Measurements from ENCODE around the gene KCNQ1.

GRCh38 chr11:2452321-2453012, 7.7 kb downstream of the KCNQ1 start:
- TF ChIP-seq, protein P1, sequence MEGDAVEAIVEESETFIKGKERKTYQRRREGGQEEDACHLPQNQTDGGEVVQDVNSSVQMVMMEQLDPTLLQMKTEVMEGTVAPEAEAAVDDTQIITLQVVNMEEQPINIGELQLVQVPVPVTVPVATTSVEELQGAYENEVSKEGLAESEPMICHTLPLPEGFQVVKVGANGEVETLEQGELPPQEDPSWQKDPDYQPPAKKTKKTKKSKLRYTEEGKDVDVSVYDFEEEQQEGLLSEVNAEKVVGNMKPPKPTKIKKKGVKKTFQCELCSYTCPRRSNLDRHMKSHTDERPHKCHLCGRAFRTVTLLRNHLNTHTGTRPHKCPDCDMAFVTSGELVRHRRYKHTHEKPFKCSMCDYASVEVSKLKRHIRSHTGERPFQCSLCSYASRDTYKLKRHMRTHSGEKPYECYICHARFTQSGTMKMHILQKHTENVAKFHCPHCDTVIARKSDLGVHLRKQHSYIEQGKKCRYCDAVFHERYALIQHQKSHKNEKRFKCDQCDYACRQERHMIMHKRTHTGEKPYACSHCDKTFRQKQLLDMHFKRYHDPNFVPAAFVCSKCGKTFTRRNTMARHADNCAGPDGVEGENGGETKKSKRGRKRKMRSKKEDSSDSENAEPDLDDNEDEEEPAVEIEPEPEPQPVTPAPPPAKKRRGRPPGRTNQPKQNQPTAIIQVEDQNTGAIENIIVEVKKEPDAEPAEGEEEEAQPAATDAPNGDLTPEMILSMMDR (IDR thresholded peaks at IDR 0.05) = no peak
- no peak for TF ChIP-seq POLR2A (IDR thresholded peaks at IDR 0.05)
- TF ChIP-seq POLR2AphosphoS5 (IDR thresholded peaks at IDR 0.05) = no peak

Data from upper lobe of left lung (tissue), 4 donors.